Measurements from ENCODE around the gene TCF4.

TCF4 gene

DNA sequence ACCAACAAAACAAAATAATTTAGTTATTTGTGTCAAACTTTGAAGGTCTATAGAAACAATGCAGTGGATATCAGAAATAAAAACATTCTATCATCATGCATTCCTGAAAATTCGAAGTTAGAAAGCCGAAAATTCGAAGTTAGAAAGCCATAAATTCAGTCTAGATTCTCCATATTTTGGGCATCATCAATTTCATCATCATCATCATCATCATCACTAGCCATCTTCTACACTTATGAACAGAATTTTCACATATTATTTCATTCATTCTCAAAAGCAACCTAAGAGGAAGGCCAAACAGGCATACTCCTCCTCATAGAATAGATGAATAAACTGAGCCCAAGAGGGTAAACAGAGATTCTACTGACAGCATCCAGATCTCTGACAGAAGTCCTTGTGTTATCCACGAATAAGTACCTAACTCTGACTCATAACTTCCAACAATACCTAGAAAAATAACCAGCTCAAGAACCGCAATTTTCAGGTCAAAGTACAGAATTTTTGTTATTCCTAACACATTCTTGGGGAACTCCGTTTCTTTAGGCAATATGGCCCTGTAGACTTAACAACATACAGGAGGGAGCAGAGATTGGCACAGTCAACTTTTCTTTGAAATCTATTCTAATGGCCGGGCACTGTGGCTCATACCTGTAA, 84.7 kb downstream of the TCF4 start:
- no peak for DNase-seq (ENCODE audit: low read depth in 2 of 2)

DNA sequence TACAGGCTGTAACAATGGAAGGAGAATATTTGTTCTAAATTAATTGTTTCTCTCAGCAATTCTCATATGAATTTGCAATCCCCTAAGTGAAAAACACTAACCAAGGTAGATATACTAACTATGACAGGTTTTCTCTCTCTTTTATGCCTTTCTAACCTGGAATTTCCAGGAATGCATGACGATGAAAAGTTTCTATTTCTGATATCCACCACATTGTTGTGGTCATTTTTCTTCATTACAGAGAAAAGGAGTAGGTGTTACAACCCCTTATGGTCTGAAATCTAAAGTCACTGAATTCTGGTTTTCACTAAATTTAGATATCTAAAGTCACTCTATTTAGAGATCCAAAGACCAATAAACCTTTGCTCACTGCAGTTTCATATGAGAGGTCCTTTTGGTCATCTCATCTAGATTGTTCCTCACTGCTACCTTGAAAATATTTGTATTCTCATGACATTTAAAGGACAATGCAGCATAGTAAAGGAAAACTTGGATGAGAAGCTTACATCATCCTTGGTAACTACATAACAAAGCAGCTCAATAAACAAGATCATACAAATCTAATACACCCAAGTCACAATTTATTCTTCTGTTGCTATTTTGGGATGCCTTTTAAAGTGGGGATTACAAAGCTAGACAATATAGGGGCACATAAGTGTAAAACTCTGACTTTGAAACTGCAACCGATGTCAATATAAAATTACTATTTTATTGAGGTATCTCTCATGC, 85.8 kb downstream of the TCF4 start:
- DNase-seq (ENCODE audit: low read depth in 2 of 2), result no peak

DNA sequence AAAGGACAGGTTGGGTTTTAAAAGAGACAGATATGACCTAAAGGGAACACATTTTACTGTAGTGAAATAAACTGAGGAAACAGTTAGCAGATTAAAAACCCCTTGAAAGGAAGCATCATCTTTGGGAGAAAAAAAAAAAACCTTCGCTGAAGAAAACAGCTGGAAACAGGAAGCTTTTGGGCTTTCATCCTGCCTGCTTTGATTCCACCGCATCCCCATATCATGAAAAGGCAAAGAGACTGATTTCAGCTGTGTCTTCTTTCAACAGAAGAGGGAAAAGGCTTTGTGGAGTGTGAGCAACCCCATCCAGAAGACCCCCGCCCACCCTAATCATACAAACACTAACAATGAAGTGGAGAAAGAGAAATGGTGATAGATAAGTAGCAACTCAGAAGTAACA, 86.4 kb downstream of the TCF4 start:
- DNase-seq (ENCODE audit: low read depth in 2 of 2), result no peak

DNA sequence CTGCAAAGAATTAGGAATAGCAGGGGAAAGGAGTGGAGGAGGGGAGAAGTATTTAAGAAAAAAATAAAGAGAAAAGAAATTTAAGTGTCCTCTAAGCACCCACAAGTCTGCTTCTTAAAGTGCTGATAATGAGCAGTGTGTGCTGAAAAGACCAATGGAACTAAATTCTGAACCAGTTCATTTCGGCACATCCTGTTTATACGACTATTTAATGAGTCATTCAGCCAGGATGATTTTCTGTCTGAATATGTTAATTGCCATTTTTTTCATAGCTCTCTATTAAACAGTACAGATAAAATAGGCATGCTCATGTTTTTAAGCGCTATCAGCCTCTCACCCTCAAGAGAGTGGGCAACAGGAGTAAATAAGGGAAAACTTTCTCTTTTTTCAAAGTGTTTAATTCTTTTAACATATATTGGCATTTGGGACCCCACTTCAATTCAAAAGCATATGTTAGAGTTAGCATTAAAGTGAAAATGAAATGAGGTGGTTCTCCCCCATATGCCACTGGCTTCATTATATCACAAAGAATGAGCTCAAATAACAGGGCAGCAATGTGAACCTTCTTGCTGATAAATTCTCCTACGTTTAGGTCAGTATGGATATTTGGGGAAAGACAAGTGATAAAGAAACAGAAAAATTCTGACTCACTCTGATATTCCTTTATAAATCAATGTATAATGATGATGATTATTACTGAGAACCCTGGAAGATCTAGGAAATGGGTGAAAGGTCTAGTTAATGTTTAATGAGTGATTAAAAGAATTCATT, 87.5 kb downstream of the TCF4 start:
- DNase-seq (ENCODE audit: low read depth in 2 of 2), result no peak

DNA sequence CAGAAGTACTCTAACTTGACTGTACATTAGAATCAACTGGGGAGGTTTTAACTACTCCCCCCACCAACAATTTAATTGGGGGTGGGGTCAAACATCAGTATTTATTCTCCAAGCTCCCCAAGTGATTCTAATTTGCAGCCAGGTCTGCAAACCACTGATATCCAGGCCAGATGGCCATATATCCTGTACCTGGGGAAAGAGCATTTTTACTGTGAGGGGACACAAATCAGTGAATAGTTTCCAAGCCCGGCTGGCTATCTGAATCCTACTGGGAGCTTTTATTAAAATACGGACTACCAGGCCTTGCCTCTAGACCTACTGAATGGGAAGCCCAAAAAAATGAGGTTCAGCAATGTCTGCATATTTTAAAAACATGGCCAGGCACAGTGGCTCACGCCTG, 88.5 kb downstream of the TCF4 start:
- DNase-seq (ENCODE audit: low read depth in 2 of 2), result no peak

DNA sequence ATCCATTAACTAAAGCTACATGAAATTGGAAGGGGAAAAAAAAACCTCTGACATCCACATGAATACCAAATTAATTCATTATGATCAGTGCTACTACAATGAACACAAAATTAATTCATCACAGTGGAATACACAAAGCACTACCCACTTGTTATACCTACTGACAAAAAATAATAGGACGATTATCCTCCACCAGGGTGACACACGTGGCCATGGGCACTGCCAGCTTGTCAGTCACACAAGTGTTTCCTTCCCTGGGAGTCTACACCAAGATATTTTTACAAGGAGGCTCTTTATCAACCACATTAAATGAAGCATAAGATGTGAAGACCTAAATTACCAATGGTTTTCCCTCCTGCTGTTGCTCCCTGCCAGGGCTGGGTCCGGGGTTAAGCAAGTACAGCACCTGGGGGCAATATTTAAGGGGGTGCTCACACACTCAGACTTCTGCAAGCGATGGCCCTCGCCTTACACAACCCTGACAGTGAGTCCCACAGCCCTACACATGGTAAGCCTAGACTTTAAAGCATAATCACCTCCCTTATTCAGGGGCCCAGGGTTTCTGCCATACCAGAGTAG, 90.1 kb downstream of the TCF4 start:
- no peak for DNase-seq (ENCODE audit: low read depth in 2 of 2)

DNA sequence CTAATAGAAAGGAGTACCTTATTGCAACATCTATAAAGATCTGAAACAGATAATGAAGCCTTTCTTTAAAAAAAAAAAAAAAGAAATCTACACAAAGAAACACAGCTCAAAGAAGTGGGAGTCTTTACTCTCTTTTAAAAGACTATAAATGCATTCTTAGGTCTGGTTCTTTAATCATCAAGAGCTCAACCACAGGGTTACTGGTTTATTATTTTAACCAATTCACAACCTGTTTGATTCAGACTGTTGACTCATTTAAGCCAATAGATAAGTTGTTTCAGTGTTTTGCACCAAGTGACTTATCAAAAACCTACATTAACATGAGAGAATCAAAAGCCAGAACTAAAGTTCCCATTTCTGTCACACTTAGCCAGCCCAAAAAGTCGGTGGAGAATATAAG, 93.1 kb downstream of the TCF4 start:
- DNase-seq (ENCODE audit: low read depth in 2 of 2), result no peak

DNA sequence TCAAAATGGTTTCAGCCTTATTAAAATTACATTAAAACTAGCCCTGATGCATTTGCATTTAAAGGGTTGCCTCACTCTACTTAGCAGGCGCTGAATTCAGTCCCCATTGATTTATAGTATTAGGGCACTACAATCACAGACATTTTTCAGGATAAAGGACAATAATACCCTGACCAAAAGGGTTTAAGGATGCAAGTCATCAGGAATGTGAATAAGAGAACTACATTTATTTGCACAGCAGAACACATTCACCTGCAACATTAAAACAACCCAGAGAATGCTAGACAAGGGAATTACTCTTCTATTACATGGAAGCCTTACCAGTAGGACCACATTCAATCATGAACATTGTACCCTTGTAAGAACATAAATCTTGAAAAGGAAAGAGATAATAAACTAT, 93.6 kb downstream of the TCF4 start:
- DNase-seq (ENCODE audit: low read depth in 2 of 2), result no peak

DNA sequence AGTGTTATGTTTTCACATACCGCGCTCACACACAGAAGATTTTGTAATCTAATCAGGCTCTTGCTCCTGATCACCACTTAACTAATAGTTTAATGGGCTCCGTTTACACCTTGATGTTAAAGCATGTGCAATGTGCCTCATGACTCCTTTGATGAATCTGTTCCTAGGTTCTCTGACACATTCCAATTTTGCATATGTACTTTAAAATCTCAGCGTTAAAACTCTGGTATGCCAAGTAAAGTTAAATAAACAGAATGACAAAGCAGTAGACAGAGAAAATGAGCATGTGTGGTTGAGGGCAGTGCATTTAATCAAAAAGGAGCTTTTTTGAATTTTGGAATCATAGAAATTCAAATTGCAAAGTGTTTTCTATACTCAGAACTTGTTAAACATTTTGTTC, 96.4 kb downstream of the TCF4 start:
- DNase-seq (ENCODE audit: low read depth in 2 of 2), result no peak

DNA sequence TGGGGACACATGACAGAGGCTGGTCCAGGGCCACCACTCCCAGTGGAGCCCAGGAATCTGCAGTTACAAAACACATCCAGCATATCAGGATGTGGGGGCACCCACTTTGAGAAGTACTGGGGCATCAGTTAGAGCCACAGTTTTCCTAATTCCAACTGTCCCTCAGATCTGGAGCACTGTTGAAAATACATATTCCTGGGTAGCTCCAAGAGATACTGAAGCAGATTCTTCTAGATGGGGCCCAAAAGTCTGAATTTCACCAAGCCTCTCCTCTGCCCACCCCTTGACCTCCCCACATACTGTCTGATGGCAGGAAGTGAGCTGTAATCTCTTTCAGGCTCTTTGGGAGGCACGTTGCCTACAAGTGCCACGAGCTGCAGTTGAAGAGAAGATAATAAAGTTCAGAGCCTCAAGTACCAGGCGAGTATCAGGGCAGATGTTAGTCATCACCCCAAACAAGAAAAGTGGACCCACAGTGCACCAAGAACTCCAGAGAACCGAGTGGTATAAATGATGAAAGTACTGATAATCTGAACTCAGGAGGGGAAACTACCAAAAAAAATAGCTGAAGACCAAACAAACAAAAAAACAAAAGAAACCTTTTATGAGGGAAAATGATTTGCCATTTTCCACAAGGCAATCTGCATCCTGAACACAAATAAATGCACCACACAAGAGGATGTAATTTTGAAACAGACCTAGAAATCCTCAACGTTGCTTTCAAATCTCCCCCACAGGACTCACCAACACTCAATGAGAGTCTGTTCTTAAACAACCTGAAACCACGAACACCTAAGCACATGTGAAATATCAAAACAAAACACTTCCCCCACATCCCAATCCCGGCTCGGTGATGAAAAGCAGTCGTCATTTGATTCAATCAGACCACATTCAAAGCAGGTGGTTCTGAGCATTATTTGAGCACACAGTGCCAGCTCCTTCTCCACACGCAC, 98.7 kb downstream of the TCF4 start:
- no peak for DNase-seq (ENCODE audit: low read depth in 2 of 2)

DNA sequence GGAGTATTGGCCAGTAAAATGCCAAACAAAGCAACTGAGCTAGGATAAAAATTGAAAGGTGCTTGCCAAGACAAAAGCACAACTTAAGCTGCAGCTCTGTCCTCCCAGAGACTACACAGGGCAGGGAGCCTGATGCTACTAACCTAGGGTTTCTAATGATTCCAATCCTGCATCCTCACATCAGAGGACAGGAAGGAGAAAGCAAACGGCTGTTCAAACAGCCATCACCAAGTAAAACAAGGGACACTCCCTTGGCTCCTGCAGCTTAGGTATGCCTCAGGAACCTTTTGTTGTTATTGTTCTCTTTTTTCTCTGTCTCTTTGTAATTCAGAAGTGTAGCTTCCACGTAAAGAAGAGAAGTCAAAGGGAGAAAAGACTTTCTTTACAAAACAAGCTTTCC, 99.5 kb downstream of the TCF4 start:
- no peak for DNase-seq (ENCODE audit: low read depth in 2 of 2)

DNA sequence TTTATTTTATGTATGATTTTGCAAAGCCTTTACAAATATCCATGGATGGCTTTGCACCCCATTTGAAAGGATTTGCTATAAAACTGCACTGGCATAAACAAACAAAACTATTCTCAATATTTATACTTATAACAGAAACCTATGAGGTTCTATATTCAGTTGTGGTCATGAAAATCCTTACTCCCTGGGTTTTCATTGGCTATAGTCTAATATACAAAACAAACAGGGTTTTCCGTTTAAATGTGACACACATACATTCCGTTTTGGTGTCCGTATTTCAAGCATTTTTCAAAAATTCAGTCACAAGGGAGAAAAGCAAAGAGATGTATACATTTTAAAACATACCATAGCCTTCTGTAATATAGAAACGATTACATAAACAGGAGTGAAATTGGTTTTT, 100.0 kb downstream of the TCF4 start:
- no peak for DNase-seq (ENCODE audit: low read depth in 2 of 2)

DNA sequence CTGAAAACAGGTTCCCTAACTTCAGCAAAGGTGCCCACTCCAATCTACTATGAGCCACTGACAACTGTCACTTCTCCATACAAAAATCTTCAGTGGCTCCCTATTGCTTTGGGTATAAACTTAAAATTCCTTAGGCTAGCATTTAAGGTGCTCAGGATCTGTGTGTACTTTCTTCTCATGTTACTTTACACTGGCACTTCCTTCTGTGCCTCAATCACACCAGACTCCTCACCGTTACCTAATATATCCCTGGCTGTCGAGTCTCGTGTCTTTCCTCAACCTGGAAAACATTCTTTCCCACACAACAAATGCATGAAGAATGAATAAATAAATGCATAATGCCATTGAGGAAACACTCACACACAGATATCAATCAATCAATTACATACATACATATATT, 101.1 kb downstream of the TCF4 start:
- no peak for DNase-seq (ENCODE audit: low read depth in 2 of 2)

DNA sequence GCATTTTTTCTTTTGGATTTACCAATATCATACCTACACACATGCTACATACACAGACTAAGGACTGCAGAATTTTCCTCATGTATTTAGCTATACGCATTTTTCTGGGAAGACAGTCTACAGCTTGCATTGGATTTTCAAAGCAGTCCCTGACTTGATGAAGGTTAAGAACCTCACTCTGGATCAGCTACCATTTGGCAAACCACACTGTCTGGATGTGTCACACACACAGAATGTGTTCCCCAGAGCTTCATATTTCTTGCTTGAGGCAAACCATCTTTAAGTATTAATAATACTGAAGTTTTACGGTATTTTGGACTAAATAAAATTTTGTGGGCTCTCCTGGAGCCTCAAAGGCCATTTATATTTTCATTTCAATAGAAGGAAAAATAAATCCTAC, 102.3 kb downstream of the TCF4 start:
- DNase-seq (ENCODE audit: low read depth in 2 of 2), result no peak

DNA sequence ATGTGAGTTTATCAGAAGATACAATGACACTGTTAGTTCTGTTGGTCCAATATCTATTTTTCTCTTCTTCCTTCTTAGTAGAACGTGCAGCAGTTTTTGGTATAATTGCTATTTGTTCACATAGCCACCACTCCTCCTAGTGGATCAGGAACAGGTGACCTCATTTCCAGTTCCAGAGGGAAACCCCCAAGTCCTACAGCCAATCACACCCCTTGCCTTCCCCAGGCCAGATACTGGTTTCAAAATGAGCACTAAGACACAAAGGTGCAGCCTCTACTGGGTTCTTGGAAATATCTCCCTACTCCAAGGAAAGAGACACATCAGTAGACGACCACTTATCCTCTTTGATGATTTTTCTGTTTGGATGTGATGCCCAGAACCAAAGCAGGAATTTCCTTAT, 103.2 kb downstream of the TCF4 start:
- no peak for DNase-seq (ENCODE audit: low read depth in 2 of 2)

DNA sequence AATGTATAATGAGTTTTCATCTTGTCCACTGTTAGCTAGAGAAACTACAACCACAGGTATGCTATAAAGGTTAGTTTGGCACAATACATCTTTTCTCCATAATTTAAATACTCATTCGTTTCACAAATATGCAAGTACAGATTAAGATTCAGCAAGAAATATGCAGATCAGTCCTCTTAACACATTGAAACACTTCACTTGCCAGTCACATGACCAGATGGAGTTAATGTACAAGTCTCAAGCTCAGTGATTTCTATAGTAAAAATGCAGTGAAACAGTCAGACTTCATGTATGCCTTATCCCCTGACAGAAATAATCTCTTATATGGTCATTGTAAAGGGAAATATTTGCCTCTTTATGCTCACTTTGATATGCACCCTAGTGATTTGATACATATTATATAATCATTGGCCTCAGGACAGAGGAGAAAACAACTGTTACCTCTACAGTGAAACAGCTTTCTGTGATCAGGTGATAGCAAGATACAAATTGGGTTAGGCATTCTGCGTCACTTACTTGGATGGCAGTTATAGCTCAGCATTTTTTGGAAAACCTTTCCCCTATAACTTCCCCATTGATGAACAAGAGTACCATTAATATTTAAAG, 104.6 kb downstream of the TCF4 start:
- DNase-seq (ENCODE audit: low read depth in 2 of 2), result no peak

DNA sequence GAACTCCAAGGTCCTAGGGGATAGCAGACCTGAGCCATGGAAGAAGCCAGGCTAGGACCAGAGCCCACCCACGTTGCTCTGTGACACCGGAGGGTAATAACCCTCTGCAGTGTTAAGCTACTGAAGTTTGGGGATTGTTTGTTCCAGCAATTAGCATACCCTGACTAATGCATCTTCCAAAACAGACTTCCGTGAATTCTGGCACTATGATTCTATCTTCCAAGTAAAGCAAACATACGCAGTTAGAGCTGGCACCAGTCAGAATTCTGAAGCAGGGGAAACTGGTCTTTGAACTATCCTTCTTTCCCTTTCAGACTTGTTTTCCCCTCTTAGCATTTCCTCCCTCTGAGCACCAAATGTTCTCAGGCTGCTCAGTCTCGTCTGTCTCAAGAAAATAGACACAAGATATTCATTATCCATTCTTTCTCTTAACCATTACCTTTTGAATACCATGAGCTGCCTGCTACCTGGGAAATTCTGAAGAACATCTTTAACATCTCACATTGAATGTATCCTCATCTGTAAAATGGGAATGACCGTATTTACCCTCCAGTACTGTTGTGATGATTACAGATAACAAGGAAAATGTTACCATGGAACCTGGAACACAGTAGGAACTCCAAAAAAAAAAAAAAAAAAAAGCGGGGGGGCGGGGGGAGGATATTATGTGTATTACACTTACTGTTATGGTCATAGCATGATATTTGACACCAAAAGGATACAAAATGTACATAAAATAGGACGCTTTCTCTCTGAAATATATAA, 108.2 kb downstream of the TCF4 start:
- DNase-seq (ENCODE audit: low read depth in 2 of 2), result no peak

DNA sequence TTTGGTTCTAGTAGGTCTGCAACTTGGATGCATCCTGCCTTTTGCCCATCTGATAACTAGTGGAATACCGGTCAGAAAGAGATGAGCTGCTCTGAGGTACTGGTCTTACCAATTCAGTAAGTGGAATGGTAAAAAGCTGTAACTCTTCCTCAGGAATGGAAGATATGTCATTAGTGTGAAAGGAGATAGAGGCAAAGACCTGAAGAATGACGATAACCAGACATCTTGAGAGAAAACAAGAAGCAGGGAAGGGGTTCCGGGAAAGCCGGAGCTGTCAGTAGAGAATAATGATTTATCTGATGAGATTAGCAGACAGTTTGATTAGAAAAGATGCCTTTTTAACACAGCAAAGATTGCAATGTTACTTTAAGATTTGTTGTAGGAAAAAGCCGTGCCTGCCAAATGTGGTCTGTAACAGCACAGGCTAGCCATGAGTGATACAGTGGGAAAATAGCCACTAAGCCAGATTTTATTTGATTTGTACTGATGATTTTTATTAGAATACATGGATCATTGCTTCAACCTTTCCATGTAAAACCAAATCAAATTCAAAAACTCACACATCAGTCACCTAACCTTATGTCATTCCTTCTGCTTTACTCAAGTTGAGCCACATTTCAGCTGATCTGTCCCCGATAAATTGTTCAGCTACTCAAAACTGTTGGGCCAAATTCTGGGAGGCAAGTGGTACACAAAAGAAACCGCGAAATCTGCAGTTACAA, 110.0 kb downstream of the TCF4 start:
- DNase-seq (ENCODE audit: low read depth in 2 of 2), result no peak

DNA sequence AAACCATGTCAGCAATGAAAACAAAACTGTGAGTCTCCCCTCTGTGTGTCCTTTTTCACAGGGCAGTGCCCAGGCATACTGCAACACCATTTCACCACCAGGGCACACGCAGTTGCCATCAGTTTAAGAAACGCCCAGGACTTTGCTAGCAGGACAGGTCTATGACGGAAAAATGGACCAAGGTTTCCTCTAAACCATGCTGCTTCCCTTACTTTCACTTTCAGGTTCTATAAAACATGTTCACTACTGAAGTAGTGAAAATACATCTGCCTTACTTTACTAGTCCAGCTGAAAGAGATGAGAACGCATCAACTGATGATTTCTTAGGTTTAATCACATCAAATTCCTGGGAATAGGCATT, 110.5 kb downstream of the TCF4 start:
- peak in 1 of 2 donors; percentile 7 for DNase-seq (ENCODE audit: low read depth in 2 of 2)

DNA sequence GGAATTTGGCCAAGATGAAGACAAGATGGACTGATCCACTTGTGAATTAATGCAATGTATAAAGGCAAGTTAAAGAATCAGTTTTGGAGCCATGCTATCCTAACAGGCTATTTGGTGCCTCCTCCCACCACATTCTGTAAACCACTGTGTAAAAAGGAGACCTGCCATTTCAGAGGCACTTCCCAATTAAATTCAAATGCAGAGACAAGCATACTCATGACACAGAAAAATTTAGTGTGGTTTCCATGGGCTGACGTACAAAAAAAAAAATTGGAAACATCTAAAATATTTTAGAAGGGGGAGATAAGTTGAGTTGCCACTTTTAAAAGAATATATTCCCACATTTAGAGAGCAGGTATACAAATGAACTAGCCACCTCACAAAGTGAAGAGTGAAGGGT, 112.1 kb downstream of the TCF4 start:
- DNase-seq (ENCODE audit: low read depth in 2 of 2), result no peak

Measured in stimulated activated CD8-positive, alpha-beta memory T cell treated with anti-CD3 and anti-CD28 coated beads, Interleukin-7, amount 100 ng/mL, for 4 hours (primary cell).